Glutamatergic neuron (in vitro differentiated cells): Measurements from ENCODE around the gene STARD3. TPM values are rescaled to one million over a fixed set of nuclear protein-coding genes. Genes with fewer than 3 reads are reported as not detected.

Experiments used
- DNase-seq: peaks from one replicate; pipeline ENCODE4 v3.0.0; 2022
- H3K27ac Mint-ChIP-seq: one replicate; pipeline ENCODE4 v1.8.0; 2020; ENCODE audit warnings: mild to moderate bottlenecking, mixed read lengths, inconsistent platforms; ENCODE audit not compliant: unreplicated experiment
- H3K27me3 Mint-ChIP-seq: one replicate; pipeline ENCODE4 v1.8.0; 2020; ENCODE audit warnings: mild to moderate bottlenecking, moderate library complexity, mixed read lengths, inconsistent platforms; ENCODE audit not compliant: unreplicated experiment
- H3K36me3 Mint-ChIP-seq: one replicate; pipeline ENCODE4 v1.8.0; 2020; ENCODE audit warnings: mild to moderate bottlenecking, mixed read lengths, inconsistent platforms; ENCODE audit not compliant: unreplicated experiment
- H3K4me1 Mint-ChIP-seq: one replicate; pipeline ENCODE4 v1.8.0; 2020; ENCODE audit warnings: mild to moderate bottlenecking, low read depth, mixed read lengths, inconsistent platforms; ENCODE audit not compliant: unreplicated experiment
- H3K4me3 Mint-ChIP-seq: one replicate; pipeline ENCODE4 v1.8.0; 2020; ENCODE audit warnings: mild to moderate bottlenecking, mixed read lengths, inconsistent platforms; ENCODE audit not compliant: unreplicated experiment
- H3K9me3 Mint-ChIP-seq: one replicate; pipeline ENCODE4 v1.8.0; 2020; ENCODE audit warnings: mild to moderate bottlenecking, moderate library complexity, mixed read lengths, inconsistent platforms; ENCODE audit not compliant: unreplicated experiment
- CTCF ChIP-seq: fragments of 200-600 bp; sonication (generic); IDR thresholded peaks from one replicate; pipeline ENCODE4 v1.5.0; 2021; ENCODE audit not compliant: partially characterized antibody, unreplicated experiment
- total RNA-seq: library from RNA; stranded (reverse); fragmentation: NEBNext Ultra II Directional; extraction: Animal tissue kit (Norgen Biotek cat#: 25700); gene quantifications from one replicate; pipeline ENCODE4 v1.2.1, GENCODE V29; 2021; ENCODE audit not compliant: unreplicated experiment

The STARD3 gene
- total RNA-seq, 1 donor from 2014 or later, result 48.0 TPM

DNA sequence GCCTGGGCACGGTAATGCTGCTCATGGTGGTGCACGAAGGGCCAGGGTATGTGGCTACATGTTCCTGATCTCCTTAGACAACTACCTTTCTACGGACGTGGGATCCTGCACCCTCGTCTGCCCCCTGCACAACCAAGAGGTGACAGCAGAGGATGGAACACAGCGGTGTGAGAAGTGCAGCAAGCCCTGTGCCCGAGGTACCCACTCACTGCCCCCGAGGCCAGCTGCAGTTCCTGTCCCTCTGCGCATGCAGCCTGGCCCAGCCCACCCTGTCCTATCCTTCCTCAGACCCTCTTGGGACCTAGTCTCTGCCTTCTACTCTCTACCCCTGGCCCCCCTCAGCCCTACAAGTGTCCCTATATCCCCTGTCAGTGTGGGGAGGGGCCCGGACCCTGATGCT lies 74.9 kb downstream of the STARD3 start:
- TF ChIP-seq CTCF, result no peak
- H3K4me3 Mint-ChIP-seq, result no peak overlapping the region
- peaks cover 4% of the 10 kb centered on the region for H3K27me3 Mint-ChIP-seq
- peaks cover 11% of the 10 kb centered on the region for H3K9me3 Mint-ChIP-seq
- H3K27ac Mint-ChIP-seq, result no peak overlapping the region
- DNase-seq, result no peak
- H3K4me1 Mint-ChIP-seq, result peaks cover 14% of the 10 kb centered on the region
- no peaks in the 10 kb centered on the region for H3K36me3 Mint-ChIP-seq

Other genes with a start within 250 kb of the STARD3 start
- gene FBXL20, start 235.5 kb upstream of the STARD3 start, total RNA-seq, result 31.0 TPM
- 46.0 TPM for gene MED1, start 185.9 kb upstream of the STARD3 start, total RNA-seq
- 49.8 TPM for gene CDK12, start 175.7 kb upstream of the STARD3 start, total RNA-seq
- gene NEUROD2, start 29.2 kb upstream of the STARD3 start, total RNA-seq, result 6.3 TPM
- not detected for gene PPP1R1B, start 10.2 kb upstream of the STARD3 start, total RNA-seq
- gene TCAP, start 28.2 kb downstream of the STARD3 start, total RNA-seq, result 2.3 TPM
- gene PNMT, start 31.3 kb downstream of the STARD3 start, total RNA-seq, result not detected
- gene PGAP3, start 50.9 kb downstream of the STARD3 start, total RNA-seq, result 10.7 TPM
- gene ERBB2, start 62.9 kb downstream of the STARD3 start, total RNA-seq, result 14.5 TPM
- 52.2 TPM for gene MIEN1, start 93.4 kb downstream of the STARD3 start, total RNA-seq
- gene GRB7, start 100.8 kb downstream of the STARD3 start, total RNA-seq, result not detected
- not detected for gene IKZF3, start 227.2 kb downstream of the STARD3 start, total RNA-seq
- not detected for gene ZPBP2, start 231.1 kb downstream of the STARD3 start, total RNA-seq